Neural crest cell (in vitro differentiated cells): Measurements from ENCODE around the gene SAE1. TPM values are rescaled to one million over a fixed set of nuclear protein-coding genes. Genes with fewer than 3 reads are reported as not detected.

Source experiments
- DNase-seq: peaks from one replicate; pipeline ENCODE4 v3.0.0; 2021; ENCODE audit warnings: low read depth, mixed read lengths, low spot score
- H3K27ac Mint-ChIP-seq: one replicate; pipeline ENCODE4 v1.8.0; 2021; ENCODE audit warnings: mild to moderate bottlenecking, mixed read lengths; ENCODE audit not compliant: unreplicated experiment
- H3K27me3 Mint-ChIP-seq: 2 replicates; pipeline ENCODE4 v1.8.0; 2021; ENCODE audit warnings: low read depth, mild to moderate bottlenecking, mixed read lengths
- H3K36me3 Mint-ChIP-seq: 2 replicates; pipeline ENCODE4 v1.8.0; 2021; ENCODE audit warnings: low read depth, mild to moderate bottlenecking, mixed read lengths
- H3K4me1 Mint-ChIP-seq: 2 replicates; pipeline ENCODE4 v1.8.0; 2021; ENCODE audit warnings: mixed read lengths
- H3K4me3 Mint-ChIP-seq: one replicate; pipeline ENCODE4 v1.8.0; 2021; ENCODE audit warnings: mild to moderate bottlenecking, mixed read lengths
- H3K9me3 Mint-ChIP-seq: 2 replicates; pipeline ENCODE4 v1.8.0; 2021; ENCODE audit warnings: mixed read lengths
- CTCF ChIP-seq: fragments of 200-600 bp; sonication (generic); conservative IDR thresholded peaks from 2 replicates; pipeline ENCODE4 v1.5.0; 2021; ENCODE audit warnings: antibody characterized with exemption, mild to moderate bottlenecking
- total RNA-seq: library from RNA; stranded (reverse); gene quantifications from 2 replicates; pipeline ENCODE4 v1.2.1, GENCODE V29; 2021

Gene SAE1
- total RNA-seq, 1 donor from 2014 or later = 280 TPM

- Mint-ChIP-seq H3K36me3 (peaks cover 25% of the 10 kb centered on the region), H3K27ac (peak overlapping the region; percentile 90), H3K4me3 (peak overlapping the region; percentile 69)
Observed at GRCh38 chr19:47158367-47158791, 27.7 kb downstream of the SAE1 start.

GRCh38 chr19:47158879-47159503, 28.4 kb downstream of the SAE1 start:
- Mint-ChIP-seq H3K36me3 (peaks cover 25% of the 10 kb centered on the region), H3K4me1 (peaks cover 39% of the 10 kb centered on the region), H3K27ac (peak overlapping the region; percentile 90), H3K4me3 (no peak overlapping the region), H3K27me3 (no peaks in the 10 kb centered on the region), H3K9me3 (no peaks in the 10 kb centered on the region)
- no peak for DNase-seq
- no peak for TF ChIP-seq CTCF

More at GRCh38 chr19:47158367-47158791, 27.7 kb downstream of the SAE1 start:
- no peak for DNase-seq
- no peaks in the 10 kb centered on the region for H3K9me3 Mint-ChIP-seq
- no peaks in the 10 kb centered on the region for H3K27me3 Mint-ChIP-seq
- TF ChIP-seq CTCF = no peak
- peaks cover 39% of the 10 kb centered on the region for H3K4me1 Mint-ChIP-seq

GRCh38 chr19:47161876-47162489, 31.3 kb downstream of the SAE1 start:
- Mint-ChIP-seq H3K9me3 (no peaks in the 10 kb centered on the region), H3K4me3 (no peak overlapping the region), H3K27ac (no peak overlapping the region), H3K27me3 (no peaks in the 10 kb centered on the region), H3K36me3 (peaks cover 12% of the 10 kb centered on the region), H3K4me1 (peaks cover 24% of the 10 kb centered on the region)
- TF ChIP-seq CTCF = no peak
- DNase-seq = no peak

- Mint-ChIP-seq H3K4me1 (no peaks in the 10 kb centered on the region), H3K27me3 (no peaks in the 10 kb centered on the region), H3K9me3 (no peaks in the 10 kb centered on the region), H3K27ac (no peak overlapping the region), H3K36me3 (peaks cover 14% of the 10 kb centered on the region), H3K4me3 (no peak overlapping the region)
- TF ChIP-seq CTCF = no peak
- DNase-seq = no peak
Observed at GRCh38 chr19:47168065-47168464, 37.4 kb downstream of the SAE1 start.

GRCh38 chr19:47172666-47173455, 42.2 kb downstream of the SAE1 start:
- no peak for DNase-seq
- Mint-ChIP-seq H3K9me3 (no peaks in the 10 kb centered on the region), H3K36me3 (peaks cover 17% of the 10 kb centered on the region), H3K27me3 (no peaks in the 10 kb centered on the region), H3K4me3 (no peak overlapping the region), H3K4me1 (no peaks in the 10 kb centered on the region), H3K27ac (no peak overlapping the region)
- TF ChIP-seq CTCF = no peak
